CD4-positive, alpha-beta T cell (primary cell): Measurements from ENCODE around the gene KCNA10. TPM values are rescaled to one million over a fixed set of nuclear protein-coding genes. Genes with fewer than 3 reads are reported as not detected.
"Not testable (repeated sequence)": the region's sequence is repeated elsewhere in the genome, so short reads cannot be mapped to it uniquely, and the experiment has no call there.

Experiments used
- ATAC-seq: fragments of 200-7000 bp; cut with Tn5 transposase; one replicate; pipeline ENCODE4 v1.10.0; 2022; ENCODE audit warnings: mild to moderate bottlenecking; ENCODE audit not compliant: poor library complexity
- CTCF ChIA-PET: fragments of 350-600 bp; sonication (Branson Sonifier 250); formaldehyde crosslinking; loops from one replicate; lab custom pipeline; 2021; ENCODE audit warnings: antibody characterized with exemption, inconsistent platforms; lab: Charles Lee
- POLR2A ChIA-PET: fragments of 350-600 bp; sonication (Branson Sonifier 250); formaldehyde crosslinking; loops from one replicate; lab custom pipeline; 2021; ENCODE audit warnings: antibody characterized with exemption, inconsistent platforms; lab: Charles Lee
- DNase-seq, 14 experiments: peaks; one replicate each; pipeline ENCODE4 v3.0.0-alpha.2; 2013 to 2020; ENCODE audit warnings: mixed read lengths in 2 of 14
- H3K27ac ChIP-seq, 2 donors: one replicate each; pipeline versions ENCODE4 v1.5.1 to v1.7.0; 2013; ENCODE audit warnings: low read length in 2 of 2, low read depth in 1 of 2, mild to moderate bottlenecking in 1 of 2
- H3K27me3 ChIP-seq, 2 experiments: 1 replicate in 1 of 2; 2 replicates in 1 of 2; pipeline versions ENCODE4 v1.6.1 to v1.7.0; 2013; ENCODE audit warnings: low read length in 2 of 2, control low read depth in 1 of 2, mild to moderate bottlenecking in 1 of 2, moderate library complexity in 1 of 2; ENCODE audit not compliant: insufficient read depth in 2 of 2, control insufficient read depth in 1 of 2
- H3K36me3 ChIP-seq: one replicate; pipeline ENCODE4 v1.6.1; 2013; ENCODE audit warnings: low read length, control low read depth; ENCODE audit not compliant: insufficient read depth
- H3K4me1 ChIP-seq: one replicate; pipeline ENCODE4 v1.6.1; 2013; ENCODE audit warnings: low read length, control low read depth; ENCODE audit not compliant: insufficient read depth
- H3K4me3 ChIP-seq: one replicate; pipeline ENCODE4 v1.5.1; 2013; ENCODE audit warnings: mild to moderate bottlenecking, low read length, moderate library complexity
- H3K9me3 ChIP-seq, 2 experiments: 1 replicate in 1 of 2; 2 replicates in 1 of 2; pipeline versions ENCODE4 v1.6.1 to v1.7.0; 2013; ENCODE audit warnings: low read length in 2 of 2, mild to moderate bottlenecking in 2 of 2, control low read depth in 1 of 2, moderate library complexity in 1 of 2; ENCODE audit not compliant: control insufficient read depth in 1 of 2, insufficient read depth in 1 of 2
- H3K27ac Mint-ChIP-seq: one replicate; pipeline ENCODE4 v1.8.0; 2020; ENCODE audit warnings: mixed read lengths
- H3K27me3 Mint-ChIP-seq: one replicate; pipeline ENCODE4 v1.8.0; 2021; ENCODE audit warnings: mixed read lengths
- H3K36me3 Mint-ChIP-seq: one replicate; pipeline ENCODE4 v1.8.0; 2021; ENCODE audit warnings: low read depth, mixed read lengths
- H3K4me1 Mint-ChIP-seq: one replicate; pipeline ENCODE4 v1.8.0; 2021; ENCODE audit warnings: low read depth, mixed read lengths
- H3K4me3 Mint-ChIP-seq: one replicate; pipeline ENCODE4 v1.8.0; 2020; ENCODE audit warnings: mild to moderate bottlenecking, mixed read lengths
- H3K9me3 Mint-ChIP-seq: one replicate; pipeline ENCODE4 v1.8.0; 2020; ENCODE audit warnings: mixed read lengths
- intact Hi-C, 2 experiments: fragments of 100-400 bp; cut with DNase I in 1 of 2; cut with micrococcal nuclease in 1 of 2; formaldehyde crosslinking; loops; one replicate each; pipeline versions ENCODE4 v1.15.1 to v1.9.0; 2023 to 2025; cut with DNase I, micrococcal nuclease
- total RNA-seq, 174 experiments: library from RNA in 2 of 174; stranded (reverse) in 2 of 174; gene quantifications; one replicate each; pipeline ENCODE4 v1.2.3 and lab custom pipeline; 2021 to 2026
- TF ChIP-seq, protein P1 (sequence below): fragments of 200-600 bp; IDR thresholded peaks from one replicate; pipeline ENCODE4 v1.8.0; 2022; ENCODE audit warnings: antibody characterized with exemption, mild to moderate bottlenecking

KCNA10 gene
- total RNA-seq, 2 experiments from 2014 or later: not detected

DNA sequence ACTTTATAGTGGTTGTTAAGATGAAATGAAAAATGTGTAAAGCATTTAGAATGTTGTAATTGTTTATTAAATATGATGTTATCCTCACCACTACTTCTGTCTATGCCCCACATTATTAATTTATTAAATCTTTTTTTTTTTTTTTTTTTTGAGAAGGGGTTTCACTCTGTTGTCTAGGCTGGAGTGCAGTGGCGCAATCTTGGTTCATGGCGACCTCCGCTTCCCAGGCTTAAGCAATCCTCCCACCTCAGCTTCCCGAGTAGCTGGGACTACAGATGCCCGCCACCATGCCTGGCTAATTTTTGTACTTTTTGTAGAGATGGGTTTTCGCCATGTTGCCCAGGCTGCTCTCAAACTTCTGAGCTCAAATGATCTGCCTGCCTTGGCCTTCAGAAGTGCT, 7.5 kb downstream of the KCNA10 start:
- Histone ChIP-seq H3K27ac (no peak overlapping the region), H3K36me3 (no peaks in the 10 kb centered on the region), H3K4me3 (no peak overlapping the region), H3K9me3 (no peaks in the 10 kb centered on the region), H3K27me3 (no peaks in the 10 kb centered on the region), H3K4me1 (no peaks in the 10 kb centered on the region)
- POLR2A ChIA-PET: no interaction called here
- DNase-seq: no peak
- CTCF ChIA-PET: interaction anchor here (1.4 to 1.6 kb wide), 2 partner anchors 9 to 16 kb away, joined by 4 to 6 read pairs; no protein-coding TSS in a partner anchor
- Mint-ChIP-seq H3K36me3 (no peaks in the 10 kb centered on the region), H3K27ac (no peak overlapping the region), H3K9me3 (no peaks in the 10 kb centered on the region), H3K27me3 (peaks cover 4% of the 10 kb centered on the region), H3K4me1 (no peaks in the 10 kb centered on the region), H3K4me3 (no peak overlapping the region)
- TF ChIP-seq, protein P1, sequence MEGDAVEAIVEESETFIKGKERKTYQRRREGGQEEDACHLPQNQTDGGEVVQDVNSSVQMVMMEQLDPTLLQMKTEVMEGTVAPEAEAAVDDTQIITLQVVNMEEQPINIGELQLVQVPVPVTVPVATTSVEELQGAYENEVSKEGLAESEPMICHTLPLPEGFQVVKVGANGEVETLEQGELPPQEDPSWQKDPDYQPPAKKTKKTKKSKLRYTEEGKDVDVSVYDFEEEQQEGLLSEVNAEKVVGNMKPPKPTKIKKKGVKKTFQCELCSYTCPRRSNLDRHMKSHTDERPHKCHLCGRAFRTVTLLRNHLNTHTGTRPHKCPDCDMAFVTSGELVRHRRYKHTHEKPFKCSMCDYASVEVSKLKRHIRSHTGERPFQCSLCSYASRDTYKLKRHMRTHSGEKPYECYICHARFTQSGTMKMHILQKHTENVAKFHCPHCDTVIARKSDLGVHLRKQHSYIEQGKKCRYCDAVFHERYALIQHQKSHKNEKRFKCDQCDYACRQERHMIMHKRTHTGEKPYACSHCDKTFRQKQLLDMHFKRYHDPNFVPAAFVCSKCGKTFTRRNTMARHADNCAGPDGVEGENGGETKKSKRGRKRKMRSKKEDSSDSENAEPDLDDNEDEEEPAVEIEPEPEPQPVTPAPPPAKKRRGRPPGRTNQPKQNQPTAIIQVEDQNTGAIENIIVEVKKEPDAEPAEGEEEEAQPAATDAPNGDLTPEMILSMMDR: no peak
- ATAC-seq: no peak
- intact Hi-C loops: no loop called here

DNA sequence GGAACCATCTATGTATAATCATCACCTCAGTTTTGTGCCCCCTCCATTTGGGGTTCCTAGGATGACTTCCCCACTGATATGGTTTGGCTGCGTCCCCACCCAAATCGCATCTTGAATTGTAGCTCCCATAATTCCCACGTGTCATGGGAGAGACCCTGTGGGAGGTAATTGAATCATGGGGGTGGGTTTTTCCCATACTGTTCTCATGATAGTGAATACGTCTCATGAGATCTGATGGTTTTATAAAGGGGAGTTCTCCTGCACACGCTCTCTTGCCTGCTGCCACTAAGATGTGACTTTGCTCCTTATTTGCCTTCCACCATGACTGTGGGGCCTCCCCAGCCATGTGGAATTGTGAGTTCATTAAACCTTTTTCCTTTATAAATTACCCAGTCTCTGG, 8.1 kb downstream of the KCNA10 start:
- H3K27ac ChIP-seq, H3K36me3 Mint-ChIP-seq, H3K9me3 Mint-ChIP-seq, H3K4me3 ChIP-seq, H3K9me3 ChIP-seq, H3K36me3 ChIP-seq, intact Hi-C loops, H3K4me1 ChIP-seq, ATAC-seq, DNase-seq, H3K27ac Mint-ChIP-seq, H3K4me1 Mint-ChIP-seq, POLR2A ChIA-PET, H3K4me3 Mint-ChIP-seq, H3K27me3 ChIP-seq, H3K27me3 Mint-ChIP-seq: not testable (repeated sequence)
- CTCF ChIA-PET: interaction anchor here (1.6 kb wide), 1 partner anchor 15 kb away, joined by 6 read pairs; no protein-coding TSS in a partner anchor

DNA sequence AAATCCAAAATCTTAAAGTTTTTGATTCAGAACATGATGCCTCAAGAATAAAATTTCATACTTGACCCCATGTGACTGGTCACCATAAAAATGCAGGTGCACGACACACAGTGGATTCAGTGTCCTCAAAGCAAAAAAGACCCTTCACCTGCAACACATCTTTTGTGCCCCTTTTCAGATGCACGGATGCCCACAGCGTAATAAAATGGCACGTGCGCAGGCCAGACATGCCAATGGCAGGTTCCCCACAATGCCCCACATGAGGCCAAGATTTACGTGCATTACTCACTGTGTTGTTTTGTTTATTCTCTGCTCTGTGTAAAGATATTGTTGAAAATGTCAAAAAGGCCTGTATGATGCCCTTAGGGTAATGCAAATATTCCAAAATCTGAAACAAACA, 9.3 kb downstream of the KCNA10 start:
- no peak for ATAC-seq
- ChIA-PET CTCF (interaction anchor here (1.6 kb wide), 1 partner anchor 14 kb away, joined by 6 read pairs; no protein-coding TSS in a partner anchor), POLR2A (no interaction called here)
- intact Hi-C loops: no loop called here
- TF ChIP-seq, protein P1: no peak
- no peaks in the 10 kb centered on the region for H3K27me3 ChIP-seq
- no peak for DNase-seq
- no peaks in the 10 kb centered on the region for H3K9me3 ChIP-seq
- H3K4me1 ChIP-seq: no peaks in the 10 kb centered on the region
- Mint-ChIP-seq H3K27me3 (peaks cover 4% of the 10 kb centered on the region), H3K4me1 (no peaks in the 10 kb centered on the region), H3K36me3 (no peaks in the 10 kb centered on the region), H3K27ac (no peak overlapping the region), H3K4me3 (no peak overlapping the region), H3K9me3 (no peaks in the 10 kb centered on the region)
- no peaks in the 10 kb centered on the region for H3K36me3 ChIP-seq
- no peak overlapping the region for H3K4me3 ChIP-seq
- no peak overlapping the region for H3K27ac ChIP-seq
